ENCODE measurements around the gene PROKR1.

Gene PROKR1

GRCh38 chr2:68687018-68687417 lies 43.6 kb downstream of the PROKR1 start:
- DNase-seq (ENCODE audit: low read depth) = no peak
- no peak for TF ChIP-seq CTCF (IDR thresholded peaks at IDR 0.05; ENCODE audit: insufficient read depth, low read depth, low read length, missing control alignments)
- no peak overlapping the region for H3K4me3 ChIP-seq (ENCODE audit: low read length)

GRCh38 chr2:68689553-68690537 lies 46.5 kb downstream of the PROKR1 start:
- no peak for TF ChIP-seq CTCF (IDR thresholded peaks at IDR 0.05; ENCODE audit: insufficient read depth, low read depth, low read length, missing control alignments)
- no peak for DNase-seq (ENCODE audit: low read depth)
- H3K4me3 ChIP-seq (ENCODE audit: low read length) = no peak overlapping the region

GRCh38 chr2:68690851-68691250 lies 47.5 kb downstream of the PROKR1 start:
- no peak overlapping the region for H3K4me3 ChIP-seq (ENCODE audit: low read length)
- no peak for TF ChIP-seq CTCF (IDR thresholded peaks at IDR 0.05; ENCODE audit: insufficient read depth, low read depth, low read length, missing control alignments)
- no peak for DNase-seq (ENCODE audit: low read depth)

GRCh38 chr2:68692511-68692910 lies 49.1 kb downstream of the PROKR1 start:
- no peak overlapping the region for H3K4me3 ChIP-seq (ENCODE audit: low read length)
- no peak for TF ChIP-seq CTCF (IDR thresholded peaks at IDR 0.05; ENCODE audit: insufficient read depth, low read depth, low read length, missing control alignments)
- no peak for DNase-seq (ENCODE audit: low read depth)

GRCh38 chr2:68693951-68694350 lies 50.6 kb downstream of the PROKR1 start:
- no peak overlapping the region for H3K4me3 ChIP-seq (ENCODE audit: low read length)
- no peak for DNase-seq (ENCODE audit: low read depth)
- no peak for TF ChIP-seq CTCF (IDR thresholded peaks at IDR 0.05; ENCODE audit: insufficient read depth, low read depth, low read length, missing control alignments)

- TF ChIP-seq CTCF (IDR thresholded peaks at IDR 0.05; ENCODE audit: insufficient read depth, low read depth, low read length, missing control alignments) = no peak
- no peak overlapping the region for H3K4me3 ChIP-seq (ENCODE audit: low read length)
- no peak for DNase-seq (ENCODE audit: low read depth)
Measured at GRCh38 chr2:68695971-68696370, 52.6 kb downstream of the PROKR1 start.
